Umbilical cord (tissue), 2 donors: ENCODE measurements around the gene KIRREL3. TPM values are rescaled to one million over a fixed set of nuclear protein-coding genes. Genes with fewer than 3 reads are reported as not detected.

ENCODE experiments used
- DNase-seq: peaks from one replicate; pipeline ENCODE4 v3.0.0-alpha.2; 2015; ENCODE audit warnings: low spot score
- total RNA-seq: library from RNA; depleted of rRNA; stranded (reverse); fragments of >200 nt; gene quantifications from one replicate; pipeline ENCODE4 v1.2.3, GENCODE V29; 2014; ENCODE audit warnings: low replicate concordance; ENCODE audit not compliant: insufficient read depth

The KIRREL3 gene
- total RNA-seq = 0.72 TPM

DNA sequence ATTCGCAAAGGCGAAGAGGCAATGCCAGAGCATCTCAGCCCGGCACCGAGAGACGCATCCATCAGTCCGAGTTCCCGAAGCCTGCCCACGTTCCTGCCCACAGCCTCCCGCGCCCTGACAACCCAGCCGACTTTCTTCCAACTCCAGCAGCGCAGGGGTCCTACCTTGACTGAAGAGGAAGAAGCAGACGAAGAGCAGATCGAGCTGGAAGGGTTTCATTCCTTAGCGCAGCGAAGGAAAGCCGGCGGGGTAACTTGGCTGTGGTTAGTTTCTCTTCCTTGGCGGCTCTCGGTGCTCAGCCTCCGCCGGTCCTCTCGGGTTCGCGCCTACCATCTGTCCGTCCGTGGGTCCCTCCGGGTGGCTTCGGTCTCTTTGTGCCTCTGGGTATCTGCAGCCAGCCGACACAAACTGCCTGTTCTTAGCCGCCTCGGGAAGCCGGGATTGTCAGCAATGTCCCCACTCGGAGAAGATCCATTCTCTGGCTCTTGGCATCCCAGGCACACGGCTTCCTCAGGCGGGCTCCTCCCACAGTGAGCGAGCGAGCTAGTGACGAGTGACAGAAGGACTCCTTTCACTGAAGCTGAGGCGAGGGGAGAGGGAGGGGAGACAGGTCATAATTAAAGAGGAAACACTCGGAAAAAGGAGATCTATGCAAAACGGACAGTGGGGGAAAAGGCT is at the start of gene KIRREL3:
TSS of gene KIRREL3 (minus strand) at position 480 of the 678 bp plus-strand sequence.
- DNase-seq = peak; percentile 28

DNA sequence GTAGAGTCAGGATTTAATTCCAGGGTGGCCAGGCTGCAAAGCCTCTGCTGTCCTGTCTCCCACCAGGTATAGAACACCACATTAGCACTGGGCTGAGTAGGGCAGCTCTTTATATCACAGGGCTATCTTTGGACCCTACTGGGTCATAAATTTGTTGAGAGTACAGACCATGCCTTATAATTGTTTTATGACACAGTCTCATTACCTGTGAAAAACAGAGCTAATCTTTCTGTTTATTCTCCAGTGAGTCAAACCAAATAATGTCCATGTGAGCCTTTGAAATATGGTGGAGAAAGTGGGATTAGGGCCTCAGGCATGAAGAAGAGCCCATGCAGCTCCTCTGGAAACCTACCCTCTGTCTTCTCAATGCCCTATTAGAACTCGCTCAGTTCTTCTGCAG is 49.6 kb upstream of the KIRREL3 start:
- DNase-seq = no peak

DNA sequence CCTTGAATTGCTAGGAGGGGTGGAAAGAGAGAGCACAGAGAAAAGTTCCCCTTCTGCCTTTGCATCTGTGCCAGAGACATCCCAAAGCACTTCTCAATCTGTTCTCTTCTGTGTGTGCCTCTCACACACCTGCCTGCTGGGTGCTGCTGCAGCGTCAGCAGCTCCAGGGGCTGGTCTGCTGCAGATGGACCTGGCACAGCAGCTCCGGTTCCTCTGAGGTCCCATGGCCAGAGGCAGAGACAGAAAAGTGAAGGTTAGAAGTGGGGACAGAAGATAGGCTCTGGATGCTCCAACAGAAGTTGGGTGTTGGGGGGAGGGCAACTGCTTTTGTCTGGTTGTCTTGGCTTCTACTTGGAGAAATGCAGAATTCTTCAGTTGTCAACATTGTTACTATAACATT is 48.9 kb upstream of the KIRREL3 start:
- DNase-seq = no peak

DNA sequence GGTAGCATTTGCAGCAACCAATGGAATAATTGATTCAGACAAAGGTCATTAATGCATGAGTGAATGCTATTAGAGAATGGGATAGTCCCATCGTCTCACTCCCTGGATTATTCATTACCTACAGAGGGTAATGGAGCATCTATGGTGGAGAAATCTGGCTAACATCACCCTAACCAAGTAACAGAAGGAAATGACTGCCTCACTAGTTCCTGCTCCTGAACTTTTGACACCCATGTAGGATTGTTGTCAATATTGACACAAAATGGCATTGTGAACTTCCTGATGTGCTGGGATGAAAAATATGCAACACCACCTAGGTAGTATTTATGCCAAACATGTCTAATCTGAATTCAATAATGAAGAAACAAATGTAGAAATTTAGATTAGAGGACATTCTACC is 44.0 kb upstream of the KIRREL3 start:
- DNase-seq = no peak

DNA sequence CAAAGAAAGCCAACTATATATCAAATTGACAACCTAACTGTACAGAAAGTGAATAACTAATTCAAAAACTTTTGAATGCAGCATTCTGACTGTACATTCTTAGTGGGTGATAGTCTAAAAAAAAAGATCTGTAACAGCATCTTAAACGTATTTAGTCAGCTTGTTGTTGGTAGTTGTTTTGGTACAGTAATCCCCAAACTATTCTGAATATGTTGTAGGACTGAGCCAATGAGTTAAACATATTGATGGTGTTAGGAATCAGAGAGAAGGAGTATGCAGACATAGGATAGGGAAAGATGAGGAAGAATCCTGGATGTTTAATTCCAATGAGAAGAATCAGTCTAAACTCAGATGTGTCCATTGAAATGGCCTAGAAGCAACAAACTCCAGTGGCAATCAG is 41.9 kb upstream of the KIRREL3 start:
- no peak for DNase-seq

DNA sequence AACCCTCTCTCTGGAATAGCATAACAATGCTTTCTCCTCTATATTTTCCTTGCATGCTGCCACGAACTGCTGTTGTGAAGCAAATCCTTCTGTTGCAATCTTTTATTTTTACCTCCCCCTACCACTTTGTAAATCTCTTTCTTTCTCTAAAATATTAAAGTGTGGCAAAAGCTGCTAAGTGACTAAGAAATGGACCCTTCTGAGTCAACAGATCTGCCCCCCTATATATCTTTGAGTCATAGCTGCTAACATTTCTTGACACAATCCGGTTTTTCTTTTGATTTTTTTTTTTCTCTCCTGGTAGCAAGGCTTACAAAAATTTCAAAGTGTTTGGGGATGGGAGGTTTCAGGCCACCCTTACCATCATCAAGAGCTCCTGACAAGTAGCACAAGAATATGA is 39.0 kb upstream of the KIRREL3 start:
- no peak for DNase-seq

DNA sequence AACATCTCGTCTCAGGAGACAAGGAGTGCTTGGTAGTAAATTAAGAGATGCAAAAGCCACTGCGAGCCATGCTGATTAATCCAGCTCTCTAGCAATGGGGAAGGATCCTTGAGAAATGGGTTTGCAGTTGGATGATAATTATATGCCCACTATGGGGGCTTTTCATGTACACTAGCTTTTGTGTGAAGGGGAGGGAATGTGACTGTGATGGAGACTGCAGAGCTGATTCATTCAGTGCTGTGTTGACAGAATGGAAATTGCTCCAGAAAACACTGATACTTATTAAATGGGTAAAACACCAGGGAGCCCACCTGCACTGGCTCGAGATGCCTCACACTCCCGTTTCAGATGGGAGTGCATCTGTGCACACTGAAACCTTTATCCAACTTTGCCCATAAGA is 37.0 kb upstream of the KIRREL3 start:
- no peak for DNase-seq

DNA sequence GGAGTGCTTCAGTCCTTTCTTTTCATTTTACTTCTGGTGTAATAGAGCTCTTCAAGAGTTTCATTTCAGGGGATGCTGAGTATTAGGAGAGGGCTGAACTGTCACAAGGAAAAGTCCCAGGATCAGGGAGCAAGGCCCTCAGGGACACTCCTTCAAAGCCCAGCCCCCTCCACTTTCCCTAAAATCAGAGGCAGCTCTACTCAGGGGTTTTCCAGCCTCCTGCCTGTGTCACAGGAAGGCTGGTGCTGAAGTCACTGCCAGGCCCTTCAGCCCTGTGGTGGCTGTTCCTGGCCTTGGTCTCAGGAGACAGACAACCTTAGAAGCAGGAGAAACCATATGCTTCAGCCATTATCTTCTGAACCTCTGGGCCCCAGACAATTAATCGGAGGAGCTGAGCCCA is 36.4 kb upstream of the KIRREL3 start:
- DNase-seq = no peak

DNA sequence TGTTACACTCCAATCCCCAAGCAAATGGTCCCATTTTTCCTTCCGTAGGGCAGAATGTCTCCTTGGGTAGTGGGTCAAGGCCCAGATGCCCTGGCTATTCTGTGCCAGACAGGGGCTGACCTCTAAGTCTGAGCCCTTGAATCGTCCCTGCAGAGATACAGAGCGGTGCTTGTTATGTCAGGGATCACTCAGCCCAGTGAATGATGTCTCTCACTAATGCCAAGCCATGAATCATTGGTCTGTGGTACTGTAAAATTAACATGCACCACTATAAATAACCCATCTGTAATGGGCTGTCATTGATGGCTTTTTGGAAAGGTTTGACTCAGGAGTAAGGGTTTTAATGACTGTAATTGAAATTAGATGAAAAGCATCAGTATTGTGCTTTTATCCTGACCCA is 35.3 kb upstream of the KIRREL3 start:
- no peak for DNase-seq

DNA sequence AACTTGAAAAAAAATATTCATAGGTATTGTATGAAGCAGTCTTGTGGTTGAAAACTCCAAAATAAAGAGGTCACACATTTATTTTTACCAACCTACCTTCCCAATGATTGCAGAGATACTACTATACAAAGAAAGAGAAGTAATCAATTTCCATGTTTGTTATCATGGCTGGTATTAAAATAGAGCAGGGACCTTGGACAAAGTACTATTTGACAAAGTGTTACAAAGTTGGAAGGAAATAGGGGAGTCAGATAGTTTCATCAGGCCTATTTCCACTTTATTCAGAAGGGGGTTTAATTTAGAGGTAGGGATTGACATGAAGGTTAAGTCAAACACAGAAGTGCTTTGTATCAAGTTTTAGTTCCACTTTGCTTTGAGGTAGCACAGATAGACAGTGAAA is 34.4 kb upstream of the KIRREL3 start:
- no peak for DNase-seq

DNA sequence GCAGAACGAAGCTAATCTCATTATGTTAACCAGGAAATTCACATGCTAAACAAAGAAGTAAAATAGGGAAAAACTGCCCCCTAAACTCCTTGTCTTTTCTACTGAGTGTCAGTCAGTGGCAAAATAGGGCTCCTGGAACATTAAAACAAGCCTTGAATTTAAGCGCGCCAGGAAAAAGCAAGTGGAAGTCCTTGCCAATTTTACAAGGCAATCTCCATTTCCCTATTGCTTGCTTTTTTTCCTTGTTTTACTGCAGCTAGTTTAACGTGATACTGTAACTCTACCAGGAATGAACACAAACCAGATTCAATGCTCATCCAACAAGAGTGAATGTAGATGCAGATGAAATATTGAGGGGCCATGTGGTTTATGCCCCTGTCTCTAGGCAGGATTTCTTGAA is 28.1 kb upstream of the KIRREL3 start:
- no peak for DNase-seq

DNA sequence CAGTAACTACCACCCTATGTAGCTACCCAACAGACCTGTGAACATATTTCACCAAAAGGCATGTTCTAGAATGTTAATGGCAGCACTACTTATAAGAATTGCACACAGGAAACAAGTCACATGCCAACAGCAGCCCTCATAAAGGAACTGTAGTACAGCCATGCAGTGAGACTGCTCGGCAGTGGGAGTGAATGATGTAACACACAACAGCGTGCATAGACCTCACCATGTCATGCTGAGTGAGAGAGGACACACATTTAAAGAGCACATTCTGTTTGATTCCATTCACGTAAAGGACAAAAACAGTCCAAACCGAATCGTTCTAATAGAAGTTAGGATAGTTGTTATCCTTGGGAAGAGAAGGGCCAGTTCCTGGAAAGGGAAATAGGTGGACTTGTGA is 27.2 kb upstream of the KIRREL3 start:
- no peak for DNase-seq

DNA sequence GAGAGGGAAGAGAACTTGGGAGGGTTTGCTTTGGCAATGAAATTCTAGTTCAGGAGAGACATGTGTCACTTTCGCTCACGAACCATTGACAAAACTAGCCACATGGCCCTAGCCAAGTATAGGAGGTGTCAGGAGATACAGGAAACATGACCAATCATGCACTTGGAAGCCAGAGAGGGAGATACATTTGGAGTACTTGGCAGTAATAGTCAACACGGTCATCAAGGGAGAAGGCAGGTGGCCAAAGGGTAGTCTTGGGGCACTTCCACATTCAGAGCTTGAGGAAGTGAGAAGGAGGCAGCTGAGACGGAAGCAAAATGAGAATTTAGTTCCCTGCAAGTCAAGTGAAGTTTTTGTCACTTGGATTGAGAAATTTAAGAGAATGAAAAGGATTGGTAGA is 26.4 kb upstream of the KIRREL3 start:
- no peak for DNase-seq

DNA sequence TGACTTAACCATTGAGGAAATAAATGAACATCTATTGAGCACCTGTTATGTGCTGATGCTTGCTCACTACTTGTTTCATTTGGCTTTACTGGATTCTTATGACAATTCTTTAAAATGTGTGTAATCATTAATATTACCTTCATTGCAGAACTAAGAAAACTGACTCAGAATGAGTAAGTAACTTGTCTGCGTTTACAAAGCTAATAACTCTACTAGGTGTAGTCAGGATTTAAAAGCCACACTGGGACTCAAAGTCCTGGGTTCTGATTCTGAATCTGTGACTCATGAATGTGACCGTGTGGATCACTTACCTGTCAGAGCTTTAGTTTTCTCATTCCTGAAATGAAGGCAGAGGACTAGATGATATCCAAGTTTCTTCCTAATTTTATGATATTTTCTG is 23.4 kb upstream of the KIRREL3 start:
- DNase-seq = no peak

DNA sequence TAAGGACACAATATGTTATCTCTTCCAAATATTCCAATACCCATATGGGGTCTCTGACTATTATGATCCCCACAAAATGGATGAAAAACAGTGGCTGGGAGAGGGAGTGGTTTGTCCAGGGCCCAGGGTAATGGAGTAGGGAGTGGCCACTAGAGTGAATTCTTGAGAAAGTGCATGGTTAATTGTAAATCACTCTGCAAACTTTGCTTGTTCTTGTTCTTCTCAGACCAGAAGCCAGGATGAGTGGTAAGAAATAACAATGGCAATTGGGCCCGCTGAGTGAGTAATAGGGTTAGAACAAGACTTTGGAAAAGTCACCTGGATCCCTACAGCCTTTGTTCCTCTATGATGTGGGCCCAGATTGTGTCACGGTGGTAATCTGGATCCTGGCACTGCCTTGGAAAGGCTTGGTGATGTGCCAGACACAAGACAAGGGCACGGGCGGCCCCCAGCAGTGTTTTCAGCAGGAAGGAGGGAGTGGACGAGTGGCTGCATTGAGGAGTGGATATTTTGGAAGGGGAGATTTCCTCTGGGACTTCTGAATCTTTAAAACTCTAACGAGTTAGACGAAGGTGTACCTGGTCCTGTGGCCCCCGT is 18.2 kb upstream of the KIRREL3 start:
- DNase-seq = no peak

DNA sequence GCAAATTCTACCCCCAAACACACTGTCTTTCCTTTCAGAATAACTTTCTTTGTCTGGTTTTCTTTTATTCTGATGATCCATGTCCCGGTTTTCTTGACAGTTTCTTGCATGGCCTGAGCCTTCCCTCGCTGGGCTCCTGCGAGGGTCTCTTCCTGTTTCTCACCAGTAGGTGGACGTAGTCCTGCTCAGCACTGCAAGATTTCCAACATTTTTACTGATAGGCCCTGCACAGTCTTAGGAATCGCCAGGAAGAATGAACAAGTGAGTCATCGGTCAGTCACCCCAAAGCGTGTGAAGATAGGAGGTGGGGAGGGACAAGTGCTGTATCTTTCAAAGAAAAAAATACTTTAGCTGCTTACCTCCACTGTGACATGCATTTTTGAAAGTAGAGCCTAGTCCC is 16.9 kb upstream of the KIRREL3 start:
- DNase-seq = peak; percentile 45

DNA sequence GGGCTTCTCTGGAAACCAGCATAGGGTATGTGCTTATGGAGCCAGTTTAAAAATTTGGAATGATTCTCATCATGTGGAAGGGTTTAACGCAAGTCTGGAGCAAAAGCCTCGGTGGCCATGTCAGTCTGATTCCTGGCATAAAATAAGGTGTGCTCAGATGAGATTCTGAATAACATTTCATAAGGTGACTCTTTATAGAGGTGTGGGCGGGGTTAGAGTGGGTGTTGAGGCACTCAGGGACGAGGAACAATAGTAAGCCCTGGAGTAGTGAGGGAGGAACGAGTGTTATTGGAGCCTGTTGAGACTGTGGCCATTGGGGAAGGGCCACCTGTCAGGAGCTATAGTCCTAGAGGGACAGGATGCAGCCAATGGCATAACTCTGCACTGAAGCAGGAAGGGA is 13.0 kb upstream of the KIRREL3 start:
- no peak for DNase-seq

DNA sequence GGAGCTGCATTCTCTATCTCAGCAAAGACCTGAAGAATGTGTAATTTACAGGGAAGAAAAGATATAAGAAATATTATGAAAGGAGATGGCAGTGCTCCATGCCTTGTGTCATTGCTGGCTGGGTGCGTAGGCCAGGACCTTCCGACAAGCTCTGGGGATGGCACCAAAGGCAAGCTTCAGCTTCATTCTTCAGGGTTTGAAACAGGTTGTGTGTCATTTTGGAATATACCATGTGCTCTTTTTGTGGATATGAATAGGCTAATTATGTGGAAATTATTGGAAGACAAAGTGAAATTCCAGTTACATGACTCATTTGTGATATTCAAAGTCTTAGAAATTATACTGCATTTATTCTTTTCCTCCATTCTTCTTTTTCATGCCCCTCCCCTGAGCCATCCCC is 5.7 kb upstream of the KIRREL3 start:
- no peak for DNase-seq

DNA sequence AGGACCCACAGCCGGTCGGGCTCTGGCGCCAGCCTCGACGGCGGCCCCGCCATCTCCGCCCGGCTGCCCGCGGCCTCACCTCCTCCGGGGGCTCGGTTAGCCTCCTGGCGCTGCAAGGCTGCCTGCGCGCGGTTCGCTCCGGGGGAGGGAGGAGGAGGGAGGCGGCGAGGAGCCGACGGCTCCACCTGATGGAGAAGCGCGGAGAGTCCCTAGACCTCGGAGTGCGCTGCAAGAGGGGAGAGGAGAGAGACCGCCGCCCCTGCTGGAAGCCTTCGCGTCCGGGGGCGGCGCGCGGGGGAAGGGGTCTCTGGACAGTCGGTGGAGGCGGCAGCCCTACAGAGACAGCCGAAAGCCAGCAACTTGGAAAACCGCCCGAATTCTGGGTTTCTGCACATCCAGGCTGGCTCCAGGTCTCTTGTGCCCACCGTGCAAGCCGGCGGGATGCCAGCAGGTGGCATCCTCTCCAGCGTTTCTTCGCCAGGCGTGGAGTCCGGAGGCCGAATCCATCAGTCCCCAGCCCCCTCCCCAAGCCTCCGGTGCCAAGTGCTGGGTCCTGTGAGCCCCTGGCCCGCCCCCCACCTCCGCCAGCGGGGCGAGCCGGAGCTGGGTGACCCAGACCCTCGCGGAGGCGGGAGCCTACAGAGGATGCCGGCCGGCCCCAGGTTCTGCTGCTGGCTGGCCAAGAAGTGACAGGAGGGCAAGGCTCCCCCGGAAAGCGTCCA is 2.9 kb upstream of the KIRREL3 start:
- DNase-seq = peak; percentile 34

DNA sequence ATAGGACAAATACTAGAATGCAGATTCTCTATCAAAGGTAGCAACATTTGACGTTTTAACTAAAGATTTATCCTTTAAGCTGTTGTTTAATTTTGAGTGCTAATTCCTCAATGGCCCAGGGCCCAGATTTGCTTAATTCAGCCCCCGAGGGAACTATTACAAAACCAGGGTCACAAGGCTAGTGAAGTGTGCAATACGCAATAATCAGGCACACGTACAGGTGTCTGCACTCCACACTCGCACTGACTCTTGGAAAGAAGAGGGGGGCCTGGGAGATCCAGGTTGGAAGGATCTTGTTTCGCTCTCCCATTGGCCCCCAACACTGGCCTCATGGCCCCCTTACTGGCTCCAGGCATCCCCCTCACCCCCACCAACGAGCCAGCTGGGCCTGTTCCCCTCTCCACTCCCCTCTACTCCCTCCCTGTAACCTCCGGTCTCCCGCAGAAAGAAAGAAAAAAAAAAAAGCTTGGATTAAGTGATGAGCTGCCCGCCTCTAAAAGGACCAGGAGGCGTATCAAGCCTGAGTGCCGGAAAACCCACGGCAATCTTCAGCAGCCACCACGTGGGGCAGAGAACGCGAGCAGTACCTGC is 2.2 kb upstream of the KIRREL3 start:
- no peak for DNase-seq

DNA sequence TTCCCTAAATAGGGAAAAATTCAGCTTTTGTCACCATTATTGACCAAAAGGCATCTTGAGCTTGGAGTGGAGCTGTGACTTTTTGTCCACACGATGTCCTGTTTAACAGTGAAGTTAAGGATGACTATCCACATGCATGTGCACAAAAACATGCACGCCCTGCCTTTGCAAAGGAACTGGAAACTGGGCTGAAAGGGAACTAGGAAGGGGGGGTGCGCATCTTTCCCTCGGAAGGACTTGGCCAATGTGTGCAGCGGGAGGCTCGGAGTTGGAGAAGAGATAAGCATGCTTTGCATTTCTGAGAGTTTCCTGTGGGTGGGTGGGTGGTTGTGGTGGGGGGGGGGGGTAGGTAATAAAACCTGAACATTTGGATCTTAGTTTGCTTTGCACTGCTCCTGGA is 411 bp upstream of the KIRREL3 start:
- DNase-seq = peak; percentile 2

DNA sequence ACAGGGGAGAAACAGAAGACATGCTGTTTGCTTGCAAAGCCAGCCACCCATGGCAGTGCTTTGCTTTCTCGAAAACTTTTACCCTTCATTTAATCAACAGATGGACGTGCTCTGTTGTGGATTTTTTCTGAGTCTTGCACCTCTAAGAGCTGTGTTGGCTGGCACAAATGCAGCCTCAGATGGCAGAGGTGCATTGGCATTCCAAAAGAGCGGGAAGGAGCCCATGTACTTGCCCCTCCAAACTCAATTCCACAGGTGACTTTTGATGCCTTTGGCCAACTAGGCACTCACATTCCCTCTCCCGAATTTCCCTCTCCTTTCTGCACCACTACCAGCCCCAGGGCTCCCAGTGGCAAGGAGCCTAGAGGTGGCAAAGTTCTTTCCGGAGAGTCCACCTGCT is 1.2 kb downstream of the KIRREL3 start:
- DNase-seq = no peak

DNA sequence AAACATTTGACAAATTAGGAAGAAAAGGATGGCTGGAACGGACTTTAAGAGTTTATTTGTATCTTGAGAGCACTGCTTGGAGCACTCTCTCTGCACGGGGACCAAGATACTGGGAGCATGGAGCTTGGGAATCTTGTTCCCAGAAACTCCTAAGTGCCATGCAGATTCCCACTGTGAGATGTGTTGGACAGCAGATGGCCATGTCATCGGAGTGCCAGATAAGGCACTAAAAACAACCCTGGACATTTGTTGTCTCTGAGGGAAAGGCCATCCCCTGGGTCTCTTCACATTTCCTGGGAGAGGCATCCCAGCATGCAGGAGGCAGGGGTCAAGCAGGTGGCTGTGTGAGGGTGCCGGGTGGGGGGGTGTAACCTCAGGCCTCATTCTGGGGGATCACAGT is 2.9 kb downstream of the KIRREL3 start:
- no peak for DNase-seq
